Astrocyte (in vitro differentiated cells and primary cell): Measurements from ENCODE around the gene MESD.

Source experiments
- CTCF ChIP-seq: IDR thresholded peaks from 2 replicates; pipeline ENCODE4 v1.5.1; 2011; ENCODE audit warnings: low read depth, mild to moderate bottlenecking, inconsistent platforms, low read length, moderate library complexity; ENCODE audit not compliant: insufficient read depth
- EZH2 ChIP-seq: IDR thresholded peaks from 2 replicates; pipeline ENCODE4 v1.6.1; 2012; ENCODE audit warnings: mild to moderate bottlenecking, low read length, inconsistent platforms; ENCODE audit not compliant: insufficient read depth

GRCh38 chr15:80978685-80979329, 10.8 kb downstream of the MESD start:
- no peak for TF ChIP-seq CTCF
- no peak for TF ChIP-seq EZH2
